Transverse colon (tissue), 4 donors: ENCODE data around the gene KCTD20. TPM values are rescaled to one million over a fixed set of nuclear protein-coding genes. Genes with fewer than 3 reads are reported as not detected.
A peak's percentile ranks its signal among the peaks of the same experiment; 100 is the strongest.
"Not testable (repeated sequence)": the region's sequence is repeated elsewhere in the genome, so short reads cannot be mapped to it uniquely, and the experiment has no call there.

Experiments used
- DNase-seq: peaks from one replicate; pipeline ENCODE4 v3.0.0-alpha.2; 2019
- H3K27ac ChIP-seq, 4 donors: fragments of 200-600 bp; sonication (generic); 2 replicates each; pipeline ENCODE4 v1.5.1; 2016 to 2018; ENCODE audit warnings: inconsistent platforms in 4 of 4
- H3K27me3 ChIP-seq: fragments of 200-600 bp; sonication (generic); 2 replicates; pipeline ENCODE4 v1.5.1; 2017; ENCODE audit warnings: inconsistent platforms
- H3K36me3 ChIP-seq, 4 donors: fragments of 200-600 bp; sonication (generic); 2 replicates each; pipeline ENCODE4 v1.5.1; 2017 to 2019; ENCODE audit warnings: inconsistent platforms in 4 of 4
- H3K4me1 ChIP-seq, 4 donors: fragments of 200-600 bp; sonication (generic); 2 replicates each; pipeline ENCODE4 v1.5.1; 2017 to 2020; ENCODE audit warnings: inconsistent platforms in 4 of 4
- H3K4me3 ChIP-seq, 4 donors: fragments of 200-600 bp; sonication (generic); 1 replicate in 1 of 4; 2 replicates in 3 of 4; pipeline versions ENCODE4 v1.5.1 to v1.6.1; 2017 to 2019; ENCODE audit warnings: inconsistent platforms in 4 of 4
- H3K9me3 ChIP-seq, 2 donors: fragments of 200-600 bp; sonication (generic); 2 replicates each; pipeline ENCODE4 v1.5.1; 2017 to 2019; ENCODE audit warnings: inconsistent platforms in 2 of 2
- CTCF ChIP-seq, 5 experiments: fragments of 200-600 bp in 3 of 5; fragments of 450-650 bp in 2 of 5; sonication (generic) in 3 of 5; IDR thresholded peaks; 1 replicate in 2 of 5; 2 replicates in 3 of 5; pipeline ENCODE4 v1.5.1; 2016 to 2017; ENCODE audit warnings: antibody characterized with exemption in 5 of 5, inconsistent platforms in 3 of 5, mild to moderate bottlenecking in 2 of 5, moderate library complexity in 1 of 5
- EP300 ChIP-seq: sonication (generic); formaldehyde crosslinking; IDR thresholded peaks from one replicate; pipeline ENCODE4 v1.6.1; 2017; ENCODE audit warnings: antibody characterized with exemption, low read depth
- POLR2A ChIP-seq: fragments of 450-650 bp; IDR thresholded peaks from one replicate; pipeline ENCODE4 v1.6.1; 2016; ENCODE audit warnings: antibody characterized with exemption, mild to moderate bottlenecking, moderate library complexity
- POLR2AphosphoS5 ChIP-seq, 3 donors: sonication (generic); formaldehyde crosslinking; IDR thresholded peaks; one replicate each; pipeline ENCODE4 v1.6.1; 2016; ENCODE audit warnings: antibody characterized with exemption in 3 of 3
- WGBS, 2 donors: methylation state at CpG; one replicate each; pipeline ENCODE4 v1.1.5; 2018; ENCODE audit warnings: low coverage in 1 of 2; 5-methylcytosine and 5-hydroxymethylcytosine counted together
- in situ Hi-C, 4 donors: fragments of 200-750 bp; cut with MboI; loops; one replicate each; pipeline versions ENCODE4 v1.15.0 to v1.15.1; 2017; ENCODE audit warnings: low sequenced_read_pairs in 3 of 4, low pct_ligation_motif_present in 1 of 4, low pct_unique_long_range_greater_than_20kb in 1 of 4
- intact Hi-C: fragments of 100-400 bp; cut with DNase I; formaldehyde crosslinking; loops from one replicate; pipeline ENCODE4 v1.15.1; 2023; ENCODE audit warnings: low total_unique reads
- total RNA-seq, 4 donors: library from RNA; depleted of rRNA; stranded (reverse); fragments of >200 nt; gene quantifications; one replicate each; pipeline ENCODE4 v1.1.0, GENCODE V29; 2016

The KCTD20 gene
- total RNA-seq = 10 to 100 TPM; 23.2 to 61.9 (median 29.9) TPM

GRCh38 chr6:36442671-36443470, at the start of gene KCTD20, which contains the start of gene PXT1:
TSS of gene KCTD20 (plus strand) at chr6:36443000. CDS start at chr6:36470098, 27,098 bp downstream.
TSS of gene PXT1 (minus strand) at chr6:36442854. CDS start at chr6:36426082, 16,772 bp downstream.
- Histone ChIP-seq H3K4me3 (peak within 1 kb of the TSS; percentile 63 to 89 (median 73)), H3K4me1 (peaks cover 21 to 40% (median 31%) of the 10 kb centered on the region in 4 donors), H3K27ac (peak within 1 kb of the TSS; percentile 91 to 98 (median 96)), H3K9me3 (no peaks in the 10 kb centered on the region), H3K27me3 (no peaks in the 10 kb centered on the region), H3K36me3 (no peaks in the 10 kb centered on the region)
- peak; percentile 91 for DNase-seq
- TF ChIP-seq CTCF (IDR thresholded peaks at IDR 0.05) = no peak
- no peak for TF ChIP-seq EP300
- TF ChIP-seq POLR2AphosphoS5 (IDR thresholded peaks at IDR 0.05) = peak; percentile 82 to 86 (median 83)
- peak; percentile 69 for TF ChIP-seq POLR2A
- in situ Hi-C loops (loop anchor here in 2 of 4 donors (10.0 to 25.0 kb wide), 2 partner anchors 144 to 152 kb away; partner anchors contain the start of gene SRSF3 (in 2 of the 2)), intact Hi-C loops (loop anchor here (1.0 to 5.0 kb wide), 2 partner anchors 20 to 104 kb away; partner anchors contain the start of gene STK38)
- WGBS, 2 donors = 0% methylated on average over 30 of the region's 91 CpGs; no CpG with 5 or more reads in 1 of the 2 donors

GRCh38 chr6:36399970-36400369, 42.8 kb upstream of the KCTD20 start:
- Histone ChIP-seq H3K9me3 (no peaks in the 10 kb centered on the region), H3K27me3 (no peaks in the 10 kb centered on the region), H3K4me1 (no peaks in the 10 kb centered on the region), H3K27ac (no peak overlapping the region), H3K4me3 (no peak overlapping the region), H3K36me3 (no peaks in the 10 kb centered on the region)
- intact Hi-C loops (no loop called here), in situ Hi-C loops (loop anchor here in 1 of 4 donors (25.0 kb wide), 2 partner anchors 162 to 312 kb away; no protein-coding TSS in a partner anchor)
- 69% methylated on average over 1 of the region's 1 CpG; no CpG with 5 or more reads in 1 of the 2 donors for WGBS, 2 donors
- TF ChIP-seq EP300 (no peak), POLR2AphosphoS5 (IDR thresholded peaks at IDR 0.05) (no peak), POLR2A (no peak), CTCF (IDR thresholded peaks at IDR 0.05) (no peak)
- DNase-seq = no peak

- no peaks in the 10 kb centered on the region for H3K9me3 ChIP-seq
- WGBS, 2 donors = 87 to 88% methylated on average over 3 of the region's 3 CpGs
- no peak for TF ChIP-seq POLR2AphosphoS5 (IDR thresholded peaks at IDR 0.05)
- TF ChIP-seq EP300 = no peak
- no peak for TF ChIP-seq CTCF (IDR thresholded peaks at IDR 0.05)
- TF ChIP-seq POLR2A = no peak
- no peak overlapping the region for H3K4me3 ChIP-seq
- H3K27me3 ChIP-seq = no peaks in the 10 kb centered on the region
- no peaks in the 10 kb centered on the region for H3K4me1 ChIP-seq
- in situ Hi-C loops (loop anchor here in 1 of 4 donors (25.0 kb wide), 2 partner anchors 160 to 310 kb away; no protein-coding TSS in a partner anchor), intact Hi-C loops (no loop called here)
- H3K36me3 ChIP-seq = no peaks in the 10 kb centered on the region
- no peak overlapping the region for H3K27ac ChIP-seq
- DNase-seq = no peak
Measured at GRCh38 chr6:36402481-36402880, 40.3 kb upstream of the KCTD20 start.

- intact Hi-C loops = no loop called here
Measured at GRCh38 chr6:36404164-36404563, 38.6 kb upstream of the KCTD20 start.

GRCh38 chr6:36409718-36410117, 33.1 kb upstream of the KCTD20 start:
- intact Hi-C loops, H3K27me3 ChIP-seq, H3K27ac ChIP-seq, H3K4me1 ChIP-seq, DNase-seq, H3K4me3 ChIP-seq, H3K9me3 ChIP-seq, H3K36me3 ChIP-seq: not testable (repeated sequence)
- in situ Hi-C loops = loop anchor here in 1 of 4 donors (25.0 kb wide), 2 partner anchors 153 to 303 kb away; no protein-coding TSS in a partner anchor
- 65 to 84% methylated on average over 3 to 5 of the region's 5 CpGs for WGBS, 2 donors

More at GRCh38 chr6:36404164-36404563, 38.6 kb upstream of the KCTD20 start:
- in situ Hi-C loops = loop anchor here in 1 of 4 donors (25.0 kb wide), 2 partner anchors 158 to 308 kb away; no protein-coding TSS in a partner anchor
- Histone ChIP-seq H3K36me3 (no peaks in the 10 kb centered on the region), H3K9me3 (no peaks in the 10 kb centered on the region), H3K27me3 (no peaks in the 10 kb centered on the region), H3K27ac (no peak overlapping the region), H3K4me3 (no peak overlapping the region), H3K4me1 (no peaks in the 10 kb centered on the region)
- TF ChIP-seq POLR2A (no peak), POLR2AphosphoS5 (IDR thresholded peaks at IDR 0.05) (no peak), CTCF (IDR thresholded peaks at IDR 0.05) (no peak), EP300 (no peak)
- 93 to 100% methylated on average over 1 to 4 of the region's 4 CpGs for WGBS, 2 donors
- DNase-seq = no peak
